Glutamatergic neuron (in vitro differentiated cells): Measurements from ENCODE around the gene LDB1. TPM values are rescaled to one million over a fixed set of nuclear protein-coding genes. Genes with fewer than 3 reads are reported as not detected.

Experiments used
- DNase-seq: peaks from one replicate; pipeline ENCODE4 v3.0.0; 2022
- H3K27ac Mint-ChIP-seq: one replicate; pipeline ENCODE4 v1.8.0; 2020; ENCODE audit warnings: mild to moderate bottlenecking, mixed read lengths, inconsistent platforms; ENCODE audit not compliant: unreplicated experiment
- H3K27me3 Mint-ChIP-seq: one replicate; pipeline ENCODE4 v1.8.0; 2020; ENCODE audit warnings: mild to moderate bottlenecking, moderate library complexity, mixed read lengths, inconsistent platforms; ENCODE audit not compliant: unreplicated experiment
- H3K36me3 Mint-ChIP-seq: one replicate; pipeline ENCODE4 v1.8.0; 2020; ENCODE audit warnings: mild to moderate bottlenecking, mixed read lengths, inconsistent platforms; ENCODE audit not compliant: unreplicated experiment
- H3K4me1 Mint-ChIP-seq: one replicate; pipeline ENCODE4 v1.8.0; 2020; ENCODE audit warnings: mild to moderate bottlenecking, low read depth, mixed read lengths, inconsistent platforms; ENCODE audit not compliant: unreplicated experiment
- H3K4me3 Mint-ChIP-seq: one replicate; pipeline ENCODE4 v1.8.0; 2020; ENCODE audit warnings: mild to moderate bottlenecking, mixed read lengths, inconsistent platforms; ENCODE audit not compliant: unreplicated experiment
- H3K9me3 Mint-ChIP-seq: one replicate; pipeline ENCODE4 v1.8.0; 2020; ENCODE audit warnings: mild to moderate bottlenecking, moderate library complexity, mixed read lengths, inconsistent platforms; ENCODE audit not compliant: unreplicated experiment
- CTCF ChIP-seq: fragments of 200-600 bp; sonication (generic); IDR thresholded peaks from one replicate; pipeline ENCODE4 v1.5.0; 2021; ENCODE audit not compliant: partially characterized antibody, unreplicated experiment
- total RNA-seq: library from RNA; stranded (reverse); fragmentation: NEBNext Ultra II Directional; extraction: Animal tissue kit (Norgen Biotek cat#: 25700); gene quantifications from one replicate; pipeline ENCODE4 v1.2.1, GENCODE V29; 2021; ENCODE audit not compliant: unreplicated experiment

The LDB1 gene
- total RNA-seq, 1 donor from 2014 or later: 310 TPM

- Mint-ChIP-seq H3K4me1 (peaks cover 7% of the 10 kb centered on the region), H3K27ac (peak overlapping the region; percentile 85), H3K36me3 (no peaks in the 10 kb centered on the region), H3K27me3 (peaks cover 6% of the 10 kb centered on the region), H3K4me3 (peak overlapping the region; percentile 89), H3K9me3 (peaks cover 5% of the 10 kb centered on the region)
- peak; percentile 60 for DNase-seq
- TF ChIP-seq CTCF: no peak
These were observed 54.4 kb downstream of the LDB1 start for GRCh38 chr10:102065561-102066398.

DNA sequence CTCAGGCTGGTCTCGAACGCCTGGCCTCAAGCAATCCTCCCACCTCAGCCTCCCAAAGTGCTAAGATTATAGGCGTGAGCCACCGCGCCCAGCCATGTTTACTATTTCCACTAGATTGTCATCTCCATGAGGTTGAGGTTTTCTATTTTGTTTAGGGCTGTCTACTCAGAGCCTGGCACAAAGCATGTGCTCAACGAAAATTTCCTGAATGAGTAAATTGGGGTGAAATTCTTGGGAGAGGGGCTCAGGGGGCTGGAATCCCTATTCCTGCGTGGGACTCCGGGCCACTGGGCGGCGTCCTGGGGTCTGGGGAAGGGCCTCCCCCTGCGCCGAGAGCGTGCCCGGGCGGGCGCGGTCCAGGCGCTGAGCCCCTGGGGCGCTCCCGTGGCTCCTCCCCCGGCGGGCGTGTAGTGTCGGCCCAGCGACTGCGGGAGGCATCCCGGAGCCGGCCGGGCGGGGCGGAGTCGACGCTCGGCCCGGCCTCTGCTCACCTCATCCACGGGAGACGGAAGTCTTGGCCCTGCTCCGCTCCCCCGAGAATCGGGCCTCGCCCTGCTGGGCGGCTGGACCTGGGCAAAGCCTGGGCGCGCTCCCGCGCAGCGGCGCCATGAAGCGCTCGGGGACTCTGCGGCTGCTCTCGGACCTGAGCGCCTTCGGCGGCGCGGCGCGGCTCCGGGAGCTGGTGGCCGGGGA is 55.2 kb downstream of the LDB1 start, which contains the start of gene HPS6:
Gene HPS6 (plus strand): TSS at position 482 of the 693 bp plus-strand sequence. CDS start 126 bp downstream, at position 608.
- peaks cover 5% of the 10 kb centered on the region for H3K9me3 Mint-ChIP-seq
- peak within 1 kb of the TSS; percentile 89 for H3K4me3 Mint-ChIP-seq
- peak; percentile 89 for DNase-seq
- H3K27me3 Mint-ChIP-seq: peaks cover 6% of the 10 kb centered on the region
- H3K27ac Mint-ChIP-seq: peak within 1 kb of the TSS; percentile 85
- no peaks in the 10 kb centered on the region for H3K36me3 Mint-ChIP-seq
- peak; percentile 7 for TF ChIP-seq CTCF
- peaks cover 7% of the 10 kb centered on the region for H3K4me1 Mint-ChIP-seq

DNA sequence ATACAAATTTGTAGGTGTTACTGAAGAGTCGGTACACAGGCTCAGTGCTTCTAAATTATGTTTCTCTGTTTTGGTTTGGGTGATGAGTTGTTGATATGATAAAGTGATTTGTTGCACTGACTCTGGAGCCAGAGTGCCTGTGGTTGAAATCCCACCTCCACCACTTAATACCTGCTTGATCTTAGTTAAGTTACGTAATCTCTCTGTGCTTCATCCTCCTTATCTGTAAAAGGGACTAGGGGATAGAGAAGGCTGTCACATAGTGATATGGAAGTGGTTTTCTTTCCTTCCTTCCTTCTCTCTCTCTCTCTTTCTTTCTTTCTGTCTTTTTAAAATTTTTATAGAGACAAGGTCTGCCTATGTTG is 55.7 kb downstream of the LDB1 start:
- DNase-seq: no peak
- peak overlapping the region; percentile 64 for H3K27ac Mint-ChIP-seq

GRCh38 chr10:102059987-102060386 is 60.2 kb downstream of the LDB1 start:
- Mint-ChIP-seq H3K27me3 (peaks cover 4% of the 10 kb centered on the region), H3K27ac (no peak overlapping the region), H3K4me1 (peaks cover 2% of the 10 kb centered on the region), H3K36me3 (no peaks in the 10 kb centered on the region), H3K4me3 (no peak overlapping the region), H3K9me3 (peaks cover 8% of the 10 kb centered on the region)
- DNase-seq: no peak
- no peak for TF ChIP-seq CTCF

More for the DNA sequence above, 55.7 kb downstream of the LDB1 start:
- peaks cover 6% of the 10 kb centered on the region for H3K27me3 Mint-ChIP-seq
- peaks cover 5% of the 10 kb centered on the region for H3K9me3 Mint-ChIP-seq
- H3K4me3 Mint-ChIP-seq: peak overlapping the region; percentile 71
- H3K4me1 Mint-ChIP-seq: peaks cover 7% of the 10 kb centered on the region
- no peak for TF ChIP-seq CTCF
- no peaks in the 10 kb centered on the region for H3K36me3 Mint-ChIP-seq

Other genes starting within 250 kb of the LDB1 start
- 48.1 TPM for gene ARMH3, start 64.2 kb downstream of the LDB1 start, total RNA-seq
- gene HPS6, start 55.0 kb downstream of the LDB1 start, total RNA-seq: 22.1 TPM
- gene PPRC1, start 12.7 kb upstream of the LDB1 start, total RNA-seq: 21.6 TPM
- gene NOLC1, start 32.0 kb upstream of the LDB1 start, total RNA-seq: 59.5 TPM
- not detected for gene ELOVL3, start 105.9 kb upstream of the LDB1 start, total RNA-seq
- not detected for gene PITX3, start 121.1 kb upstream of the LDB1 start, total RNA-seq
- gene GBF1, start 125.2 kb upstream of the LDB1 start, total RNA-seq: 71.6 TPM